ENCODE data around the gene DCAF8.

Gene DCAF8

DNA sequence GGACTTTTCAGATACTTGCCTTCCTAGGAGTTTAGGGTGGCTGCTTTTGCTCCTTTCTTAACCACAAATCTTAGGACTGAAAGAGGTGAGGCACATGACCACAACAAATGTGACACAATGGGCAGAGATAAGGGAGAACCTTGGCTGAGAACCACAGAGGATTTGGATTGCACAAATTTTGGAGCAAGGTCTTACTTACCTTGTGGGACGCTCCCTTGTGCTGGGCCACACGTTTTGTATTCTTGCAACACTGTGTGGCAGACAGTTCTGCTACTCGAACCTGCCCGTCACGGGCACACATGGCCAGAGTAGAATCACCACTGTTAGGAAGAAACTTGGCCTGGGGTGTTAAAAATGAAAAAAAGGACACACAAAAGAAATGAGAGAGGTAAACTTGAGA lies 23.9 kb downstream of the DCAF8 start:
- no peak overlapping the region for H3K27ac ChIP-seq (ENCODE audit: low read depth, low read length, poor library complexity, severe bottlenecking)
- H4K20me1 ChIP-seq (ENCODE audit: insufficient read depth, low read length): no peaks in the 10 kb centered on the region
- peaks cover 96% of the 10 kb centered on the region for H3K36me3 ChIP-seq (ENCODE audit: insufficient read depth, low read length)
- no peaks in the 10 kb centered on the region for H3K4me1 ChIP-seq (ENCODE audit: insufficient read depth, low read length, severe bottlenecking)
- H3K9ac ChIP-seq (ENCODE audit: low read length): no peak overlapping the region
- H3K9me2 ChIP-seq (ENCODE audit: low read depth, low read length): no peaks in the 10 kb centered on the region
- H3F3A ChIP-seq (ENCODE audit: insufficient read depth, low read length): no peaks in the 10 kb centered on the region
- H3K9me3 ChIP-seq (ENCODE audit: low read length): no peaks in the 10 kb centered on the region
- H3K4me3 ChIP-seq (ENCODE audit: low read depth, low read length, poor library complexity, severe bottlenecking): no peak overlapping the region
- no peak overlapping the region for H3K4me2 ChIP-seq (ENCODE audit: low read length)
- H2AFZ ChIP-seq (ENCODE audit: low read length): no peak overlapping the region
- TF ChIP-seq EZH2 (IDR thresholded peaks at IDR 0.05; ENCODE audit: borderline replicate concordance, low read length): no peak
- TF ChIP-seq, protein P1, sequence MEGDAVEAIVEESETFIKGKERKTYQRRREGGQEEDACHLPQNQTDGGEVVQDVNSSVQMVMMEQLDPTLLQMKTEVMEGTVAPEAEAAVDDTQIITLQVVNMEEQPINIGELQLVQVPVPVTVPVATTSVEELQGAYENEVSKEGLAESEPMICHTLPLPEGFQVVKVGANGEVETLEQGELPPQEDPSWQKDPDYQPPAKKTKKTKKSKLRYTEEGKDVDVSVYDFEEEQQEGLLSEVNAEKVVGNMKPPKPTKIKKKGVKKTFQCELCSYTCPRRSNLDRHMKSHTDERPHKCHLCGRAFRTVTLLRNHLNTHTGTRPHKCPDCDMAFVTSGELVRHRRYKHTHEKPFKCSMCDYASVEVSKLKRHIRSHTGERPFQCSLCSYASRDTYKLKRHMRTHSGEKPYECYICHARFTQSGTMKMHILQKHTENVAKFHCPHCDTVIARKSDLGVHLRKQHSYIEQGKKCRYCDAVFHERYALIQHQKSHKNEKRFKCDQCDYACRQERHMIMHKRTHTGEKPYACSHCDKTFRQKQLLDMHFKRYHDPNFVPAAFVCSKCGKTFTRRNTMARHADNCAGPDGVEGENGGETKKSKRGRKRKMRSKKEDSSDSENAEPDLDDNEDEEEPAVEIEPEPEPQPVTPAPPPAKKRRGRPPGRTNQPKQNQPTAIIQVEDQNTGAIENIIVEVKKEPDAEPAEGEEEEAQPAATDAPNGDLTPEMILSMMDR (IDR thresholded peaks at IDR 0.05; ENCODE audit: low read length): no peak
- H3K79me2 ChIP-seq (ENCODE audit: insufficient read depth, low read length): no peaks in the 10 kb centered on the region
- H3K27me3 ChIP-seq (ENCODE audit: insufficient read depth, low read length): no peaks in the 10 kb centered on the region

DNA sequence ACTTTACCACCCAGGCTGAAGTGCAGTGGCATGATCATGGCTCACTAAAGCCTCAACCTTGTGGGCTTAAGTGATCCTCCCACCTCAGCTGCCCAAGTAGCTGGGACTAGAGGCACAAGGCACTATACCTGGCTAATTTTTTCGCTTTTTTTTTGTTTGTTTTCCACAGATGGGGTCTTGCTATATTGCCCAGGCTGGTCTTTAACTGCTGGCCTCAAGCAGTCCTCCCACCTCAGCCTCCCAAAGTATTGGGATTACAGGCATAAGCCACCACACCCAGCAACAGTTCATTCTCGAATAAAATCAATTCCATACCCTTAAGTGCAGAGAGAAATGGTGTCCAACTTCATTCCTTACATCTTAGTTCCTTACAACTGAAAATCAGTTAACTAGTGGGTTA lies 24.8 kb downstream of the DCAF8 start:
- Histone ChIP-seq H3K4me2 (ENCODE audit: low read length) (no peak overlapping the region), H3K9ac (ENCODE audit: low read length) (no peak overlapping the region), H3F3A (ENCODE audit: insufficient read depth, low read length) (no peaks in the 10 kb centered on the region), H3K36me3 (ENCODE audit: insufficient read depth, low read length) (peaks cover 96% of the 10 kb centered on the region), H3K27me3 (ENCODE audit: insufficient read depth, low read length) (no peaks in the 10 kb centered on the region), H3K4me1 (ENCODE audit: insufficient read depth, low read length, severe bottlenecking) (no peaks in the 10 kb centered on the region), H2AFZ (ENCODE audit: low read length) (no peak overlapping the region), H3K27ac (ENCODE audit: low read depth, low read length, poor library complexity, severe bottlenecking) (no peak overlapping the region), H3K9me3 (ENCODE audit: low read length) (no peaks in the 10 kb centered on the region), H4K20me1 (ENCODE audit: insufficient read depth, low read length) (no peaks in the 10 kb centered on the region), H3K79me2 (ENCODE audit: insufficient read depth, low read length) (no peaks in the 10 kb centered on the region), H3K9me2 (ENCODE audit: low read depth, low read length) (no peaks in the 10 kb centered on the region), H3K4me3 (ENCODE audit: low read depth, low read length, poor library complexity, severe bottlenecking) (no peak overlapping the region)
- TF ChIP-seq, protein P1 (IDR thresholded peaks at IDR 0.05; ENCODE audit: low read length): no peak
- TF ChIP-seq EZH2 (IDR thresholded peaks at IDR 0.05; ENCODE audit: borderline replicate concordance, low read length): no peak

- Histone ChIP-seq H3K4me3 (ENCODE audit: low read depth, low read length, poor library complexity, severe bottlenecking) (no peak overlapping the region), H3K36me3 (ENCODE audit: insufficient read depth, low read length) (peaks cover 97% of the 10 kb centered on the region), H3K9ac (ENCODE audit: low read length) (no peak overlapping the region), H3K27me3 (ENCODE audit: insufficient read depth, low read length) (no peaks in the 10 kb centered on the region), H3K79me2 (ENCODE audit: insufficient read depth, low read length) (no peaks in the 10 kb centered on the region), H3F3A (ENCODE audit: insufficient read depth, low read length) (no peaks in the 10 kb centered on the region), H3K9me2 (ENCODE audit: low read depth, low read length) (no peaks in the 10 kb centered on the region), H3K27ac (ENCODE audit: low read depth, low read length, poor library complexity, severe bottlenecking) (no peak overlapping the region), H3K4me2 (ENCODE audit: low read length) (no peak overlapping the region), H3K9me3 (ENCODE audit: low read length) (no peaks in the 10 kb centered on the region), H3K4me1 (ENCODE audit: insufficient read depth, low read length, severe bottlenecking) (no peaks in the 10 kb centered on the region), H4K20me1 (ENCODE audit: insufficient read depth, low read length) (no peaks in the 10 kb centered on the region), H2AFZ (ENCODE audit: low read length) (no peak overlapping the region)
- TF ChIP-seq EZH2 (IDR thresholded peaks at IDR 0.05; ENCODE audit: borderline replicate concordance, low read length): no peak
- TF ChIP-seq, protein P1 (IDR thresholded peaks at IDR 0.05; ENCODE audit: low read length): no peak
Observed at GRCh38 chr1:160236806-160237205, 25.5 kb downstream of the DCAF8 start.
